GM12891 (cell line): ENCODE results near the gene ST6GALNAC3.

ENCODE experiments used
- DNase-seq: peaks from one replicate; pipeline ENCODE4 v3.0.0; 2011; ENCODE audit warnings: low spot score; ENCODE audit not compliant: insufficient read length
- FAIRE-seq: peaks from 2 replicates; lab custom pipeline; 2011; peaks lifted over from hg19 to GRCh38; lab: Jason Lieb, UNC
- PAX5 ChIP-seq: IDR thresholded peaks from 2 replicates; pipeline ENCODE4 v1.6.1; 2011; ENCODE audit warnings: low read length, moderate library complexity, mild to moderate bottlenecking; ENCODE audit not compliant: insufficient read depth, severe bottlenecking
- POLR2A ChIP-seq: IDR thresholded peaks from 2 replicates; pipeline ENCODE4 v1.6.1; 2011; ENCODE audit warnings: low read depth, low read length, control low read depth
- POLR2AphosphoS5 ChIP-seq: IDR thresholded peaks from 2 replicates; pipeline ENCODE4 v1.6.1; 2011; ENCODE audit warnings: low read depth, low read length, control low read depth
- POU2F2 ChIP-seq: IDR thresholded peaks from 2 replicates; pipeline ENCODE4 v1.6.1; 2011; ENCODE audit warnings: low read depth, mild to moderate bottlenecking, control low read depth, low read length, moderate library complexity
- SPI1 ChIP-seq: IDR thresholded peaks from 2 replicates; pipeline ENCODE4 v1.6.1; 2011; ENCODE audit warnings: low read depth, low read length, control low read depth
- TAF1 ChIP-seq: IDR thresholded peaks from 2 replicates; pipeline ENCODE4 v1.6.1; 2011; ENCODE audit warnings: low read depth, low read length, control low read depth

ST6GALNAC3 gene

GRCh38 chr1:76430531-76430930 is 356.0 kb downstream of the ST6GALNAC3 start:
- DNase-seq = no peak
- FAIRE-seq = no peak
- TF ChIP-seq POU2F2 = no peak
- no peak for TF ChIP-seq PAX5
- TF ChIP-seq SPI1 = no peak
- TF ChIP-seq TAF1 = no peak

DNA sequence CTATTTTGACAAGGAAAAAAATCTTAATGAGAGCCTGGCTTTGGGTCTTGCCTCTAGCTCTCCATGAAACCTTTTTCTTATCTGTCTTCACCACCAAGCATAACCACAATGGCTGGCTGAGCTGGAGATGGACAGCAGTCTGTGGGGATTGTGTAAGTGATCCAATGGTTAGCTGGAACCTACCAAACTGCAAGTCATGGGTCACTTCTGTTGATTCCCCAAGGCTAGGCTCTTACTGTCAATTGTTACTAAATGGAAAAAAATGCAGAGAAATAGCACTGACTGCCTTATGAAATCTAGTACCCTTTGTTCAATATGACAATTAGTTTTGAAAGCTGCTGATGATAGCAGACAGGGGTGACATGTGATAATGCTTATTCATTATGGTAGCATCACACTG is 359.0 kb downstream of the ST6GALNAC3 start:
- DNase-seq = no peak
- no peak for FAIRE-seq

GRCh38 chr1:76443217-76443616 is 368.7 kb downstream of the ST6GALNAC3 start:
- no peak for FAIRE-seq
- DNase-seq = no peak
- no peak for TF ChIP-seq POLR2AphosphoS5
- no peak for TF ChIP-seq POU2F2
- TF ChIP-seq POLR2A = no peak
- no peak for TF ChIP-seq TAF1
- TF ChIP-seq SPI1 = no peak
- TF ChIP-seq PAX5 = no peak

More for the DNA sequence above, 359.0 kb downstream of the ST6GALNAC3 start:
- TF ChIP-seq SPI1 (no peak), PAX5 (no peak), TAF1 (no peak), POLR2AphosphoS5 (no peak), POU2F2 (no peak), POLR2A (no peak)

- no peak for DNase-seq
- TF ChIP-seq POU2F2 (no peak), POLR2AphosphoS5 (no peak), PAX5 (no peak), POLR2A (no peak), SPI1 (no peak), TAF1 (no peak)
- no peak for FAIRE-seq
Observed at GRCh38 chr1:76444773-76445172, 370.2 kb downstream of the ST6GALNAC3 start.

DNA sequence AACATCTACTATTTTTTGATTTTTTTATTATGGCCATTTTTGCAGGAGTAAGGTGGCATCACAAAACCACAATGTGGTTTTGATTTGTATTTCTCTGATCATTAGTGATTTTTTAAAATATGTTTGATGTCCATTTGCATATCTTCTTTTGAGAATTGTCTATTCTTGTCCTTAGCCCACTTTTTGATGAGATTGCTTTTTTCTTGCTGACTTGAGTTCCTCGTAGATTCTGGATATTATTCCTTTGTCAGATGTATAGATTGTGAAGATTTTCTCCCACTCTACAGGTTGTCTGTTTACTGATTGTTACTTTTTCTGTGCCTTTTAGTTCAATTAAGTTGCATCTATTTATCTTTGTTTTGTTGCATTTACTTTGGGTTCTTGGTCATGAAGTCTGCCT is 375.7 kb downstream of the ST6GALNAC3 start:
- TF ChIP-seq SPI1 (no peak), POU2F2 (no peak)
- no peak for DNase-seq
- no peak for FAIRE-seq

GRCh38 chr1:76463278-76463677 is 388.7 kb downstream of the ST6GALNAC3 start:
- TF ChIP-seq SPI1 (no peak), TAF1 (no peak), POLR2A (no peak), PAX5 (no peak), POU2F2 (no peak), POLR2AphosphoS5 (no peak)
- no peak for FAIRE-seq

DNA sequence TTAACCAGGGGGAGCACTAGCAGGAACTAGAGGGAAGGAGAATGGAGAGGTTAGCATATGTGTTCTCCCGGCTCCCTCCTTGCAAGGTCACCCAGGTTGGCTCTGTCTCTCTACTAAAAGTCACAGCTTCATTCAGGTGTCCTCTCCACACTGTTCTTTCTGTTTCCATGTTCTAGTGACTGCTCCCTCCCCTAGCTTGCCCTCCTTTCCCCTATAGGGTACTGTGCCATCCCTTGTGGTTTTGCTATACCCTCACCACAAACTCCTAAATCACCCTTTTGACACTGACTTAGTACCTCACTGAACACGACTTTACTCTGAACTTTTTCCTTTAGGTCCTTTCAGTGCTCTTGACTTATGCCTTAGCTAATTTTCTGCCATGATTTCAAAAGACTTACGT is 389.3 kb downstream of the ST6GALNAC3 start:
- no peak for TF ChIP-seq TAF1
- TF ChIP-seq PAX5 = no peak
- no peak for TF ChIP-seq SPI1
- TF ChIP-seq POU2F2 = no peak
- TF ChIP-seq POLR2AphosphoS5 = no peak
- no peak for TF ChIP-seq POLR2A
- FAIRE-seq = no peak
- DNase-seq = no peak

More at GRCh38 chr1:76463278-76463677, 388.7 kb downstream of the ST6GALNAC3 start:
- no peak for DNase-seq

DNA sequence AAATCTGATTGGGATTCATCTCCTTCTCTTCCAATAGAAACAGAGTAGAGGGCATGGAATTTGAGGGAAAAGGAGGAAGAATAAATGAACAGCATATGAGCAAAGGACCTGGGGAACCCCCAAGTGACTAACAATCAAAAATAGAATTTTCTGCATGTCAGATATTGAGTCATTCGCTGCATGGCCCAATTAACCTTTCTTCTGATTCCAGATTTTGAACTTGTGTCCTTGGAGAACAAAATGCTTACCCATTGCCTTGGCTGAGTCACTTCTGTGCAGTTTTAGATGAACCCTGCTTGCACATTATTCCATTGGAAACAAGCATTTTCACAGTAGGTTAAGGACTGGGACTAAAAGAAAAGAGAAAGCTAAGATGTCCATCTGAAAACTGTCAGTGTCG is 390.5 kb downstream of the ST6GALNAC3 start:
- DNase-seq (no peak), FAIRE-seq (no peak)
- TF ChIP-seq TAF1 (no peak), SPI1 (no peak), PAX5 (no peak), POU2F2 (no peak), POLR2AphosphoS5 (no peak)

- DNase-seq = no peak
- TF ChIP-seq PAX5 (no peak), POU2F2 (no peak), SPI1 (no peak), POLR2A (no peak), TAF1 (no peak), POLR2AphosphoS5 (no peak)
- no peak for FAIRE-seq
Observed at GRCh38 chr1:76470166-76470565, 395.6 kb downstream of the ST6GALNAC3 start.

DNA sequence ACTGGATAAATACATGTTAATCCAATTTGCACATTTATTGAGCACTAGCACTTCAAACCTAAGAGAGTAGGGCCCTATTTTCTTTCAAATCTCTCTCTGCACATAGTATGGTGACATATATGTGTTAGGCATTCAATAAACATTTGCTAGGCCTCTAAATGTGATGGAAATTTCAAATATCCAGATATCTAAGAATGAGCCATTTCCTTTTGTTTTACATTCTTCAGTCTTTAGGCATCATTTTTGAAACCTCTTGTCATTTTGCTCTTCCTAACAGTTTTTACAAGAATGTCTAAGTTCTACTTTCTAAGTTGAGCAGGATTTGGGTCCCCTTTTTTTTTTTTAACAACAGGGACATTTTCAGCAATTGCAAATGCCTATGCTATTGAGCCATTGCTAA is 397.0 kb downstream of the ST6GALNAC3 start:
- no peak for FAIRE-seq
- no peak for TF ChIP-seq POU2F2
- no peak for TF ChIP-seq POLR2AphosphoS5
- TF ChIP-seq SPI1 = no peak
- TF ChIP-seq POLR2A = no peak
- TF ChIP-seq PAX5 = no peak
- no peak for TF ChIP-seq TAF1
- no peak for DNase-seq

GRCh38 chr1:76473591-76473990 is 399.0 kb downstream of the ST6GALNAC3 start:
- no peak for TF ChIP-seq POU2F2
- TF ChIP-seq SPI1 = no peak
- TF ChIP-seq POLR2A = no peak
- TF ChIP-seq PAX5 = no peak
- FAIRE-seq (no peak), DNase-seq (no peak)
